Stimulated activated CD4-positive, alpha-beta T cell treated with anti-CD3 and anti-CD28 coated beads, Interleukin-15, amount 100 ng/mL, for 24 hours (primary cell): ENCODE results near the gene TREML2.

ENCODE experiments used
- DNase-seq: peaks from one replicate; pipeline ENCODE4 v3.0.0-alpha.2; 2020

Gene TREML2

DNA sequence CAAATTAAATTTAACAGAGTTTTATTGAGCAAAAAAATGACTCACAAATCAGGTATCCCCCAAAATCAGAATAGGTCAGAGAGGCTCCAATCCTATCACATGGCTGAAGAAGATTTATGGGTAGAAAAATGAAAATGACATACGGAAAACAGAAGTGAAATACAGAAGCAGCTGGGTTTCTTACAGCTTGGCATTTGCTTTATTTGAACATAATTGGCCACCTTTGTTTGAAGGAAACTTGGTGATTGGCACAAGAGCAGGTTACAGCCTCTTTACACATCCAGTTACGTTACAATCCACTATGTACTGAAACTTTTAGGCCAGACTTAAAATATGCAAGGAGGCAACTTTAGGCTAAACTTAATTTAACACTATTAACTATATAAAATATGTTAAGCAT, 26.3 kb downstream of the TREML2 start:
- DNase-seq, result no peak

DNA sequence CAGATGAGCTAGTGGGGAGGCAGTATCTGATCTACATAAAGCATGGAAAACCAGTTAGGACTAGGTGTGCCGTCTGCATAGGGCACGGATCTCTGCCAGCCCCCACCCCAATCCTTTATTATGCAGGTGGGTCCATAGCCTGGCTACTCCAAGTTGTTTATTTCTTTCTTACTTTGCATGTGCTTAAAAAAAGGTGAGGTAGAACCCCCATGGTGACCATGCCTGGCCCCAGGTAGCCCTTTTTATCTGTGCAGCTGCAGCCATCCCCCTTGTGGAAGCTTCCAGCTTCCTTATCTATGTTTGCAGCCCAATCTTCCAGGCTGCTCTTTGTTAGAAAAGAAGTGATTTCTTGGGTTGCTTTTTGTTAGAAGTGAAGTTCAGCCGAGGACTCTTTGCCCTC, 29.0 kb downstream of the TREML2 start:
- no peak for DNase-seq

DNA sequence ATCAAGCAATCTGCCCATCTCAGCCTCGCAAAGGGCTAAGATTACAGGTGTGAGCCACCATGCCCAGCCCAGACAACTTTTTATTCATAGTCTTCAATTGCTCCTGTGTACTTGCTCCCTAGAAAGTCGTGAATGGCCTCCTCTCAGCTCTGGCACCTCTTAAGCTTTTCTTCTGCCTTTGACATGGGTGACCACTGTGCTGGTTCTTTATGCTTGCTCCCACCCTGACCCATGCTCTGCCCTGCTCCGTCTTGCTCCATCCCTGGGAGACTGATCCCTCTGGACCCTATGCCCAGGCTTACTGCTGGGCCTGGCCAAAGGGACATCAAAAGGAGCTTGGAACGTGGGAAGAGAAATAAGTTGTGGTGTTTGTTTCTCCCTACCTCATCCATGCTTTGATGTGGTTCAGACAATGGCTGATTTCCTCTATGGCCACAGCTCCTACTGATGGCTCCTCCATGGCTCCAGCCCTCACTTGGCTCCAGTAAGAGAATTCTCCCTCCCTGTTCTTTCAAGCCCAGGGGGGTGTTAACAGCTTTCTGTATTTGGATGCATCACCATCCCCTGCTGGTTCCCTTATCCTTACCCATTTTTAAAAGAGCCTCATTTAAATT, 30.3 kb downstream of the TREML2 start:
- no peak for DNase-seq

DNA sequence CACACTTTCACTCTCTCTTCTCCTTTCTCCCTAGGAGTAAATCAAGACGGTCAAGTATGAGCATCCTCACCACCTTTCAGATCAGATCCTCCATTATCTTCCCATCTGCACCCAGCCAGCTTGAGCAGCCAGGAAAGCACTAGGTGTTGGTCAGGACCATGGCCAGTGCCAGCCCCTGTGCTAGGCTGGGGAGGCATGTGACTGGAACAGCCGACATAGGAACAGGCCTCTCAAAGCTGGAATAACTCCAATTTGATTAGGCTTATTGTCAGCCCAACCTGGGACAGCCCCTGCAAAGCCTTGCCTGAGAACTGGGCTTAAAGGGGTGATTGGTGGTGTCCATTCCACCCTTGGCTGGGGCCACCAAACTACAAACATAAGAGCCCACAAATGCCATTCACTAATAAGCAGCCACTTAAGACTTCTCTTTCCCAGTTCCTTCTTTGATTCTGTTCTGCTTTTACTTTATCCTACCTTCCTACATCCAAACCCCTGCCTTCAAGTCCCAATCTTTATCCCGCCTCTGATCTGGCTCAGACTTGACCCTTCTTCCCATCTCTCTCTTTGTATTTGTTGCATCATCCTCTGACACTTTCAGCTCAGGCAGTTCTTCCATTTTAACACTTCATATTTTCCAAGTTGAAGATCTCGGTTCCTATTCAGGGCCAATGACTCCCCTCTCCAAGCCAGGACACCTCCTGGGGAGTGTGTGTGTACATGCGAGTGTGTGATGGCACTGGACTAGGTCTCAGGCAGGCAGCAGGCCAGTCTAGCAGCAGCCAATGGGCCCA, 33.6 kb downstream of the TREML2 start:
- DNase-seq, result no peak

DNA sequence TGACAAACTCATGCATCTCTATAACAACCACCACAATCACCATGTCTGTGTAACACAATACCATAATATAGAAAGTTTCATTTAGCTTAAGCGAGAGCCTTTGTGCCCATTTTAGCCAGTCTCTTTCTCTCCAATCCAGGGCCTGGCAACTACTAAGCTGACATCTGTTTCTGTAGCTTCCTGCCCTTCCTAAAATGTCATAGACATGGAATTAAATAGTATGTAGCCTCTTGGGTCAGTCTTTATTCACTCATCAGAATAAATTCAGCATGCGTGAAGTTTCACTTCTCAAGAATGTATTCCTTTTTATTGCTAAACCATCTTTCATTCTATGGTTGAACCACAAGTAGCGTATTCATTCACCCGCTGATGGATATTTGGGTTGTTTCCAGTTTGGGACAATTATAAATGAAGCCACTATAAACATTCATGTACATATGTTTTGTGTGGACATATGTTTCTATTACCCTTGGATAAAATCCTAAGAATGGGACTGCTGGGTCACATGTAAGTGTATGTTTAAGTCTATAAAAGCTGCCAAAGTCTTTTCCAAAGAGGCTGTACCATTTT, 36.3 kb downstream of the TREML2 start:
- no peak for DNase-seq

DNA sequence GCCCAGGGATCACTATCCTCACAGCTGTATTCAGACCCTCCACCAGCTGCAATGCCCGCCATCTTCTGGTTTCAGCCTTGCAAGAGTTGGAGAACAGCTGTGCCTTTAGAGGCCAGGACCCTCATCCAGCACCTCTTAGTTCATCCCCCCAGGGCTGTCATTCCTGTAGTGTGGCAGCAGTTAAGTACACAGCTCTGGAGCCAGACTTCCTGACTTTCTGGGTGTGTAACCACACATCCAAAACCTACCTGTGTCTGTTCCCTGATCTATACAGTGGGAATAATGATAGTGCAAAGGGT, 37.6 kb downstream of the TREML2 start:
- no peak for DNase-seq

DNA sequence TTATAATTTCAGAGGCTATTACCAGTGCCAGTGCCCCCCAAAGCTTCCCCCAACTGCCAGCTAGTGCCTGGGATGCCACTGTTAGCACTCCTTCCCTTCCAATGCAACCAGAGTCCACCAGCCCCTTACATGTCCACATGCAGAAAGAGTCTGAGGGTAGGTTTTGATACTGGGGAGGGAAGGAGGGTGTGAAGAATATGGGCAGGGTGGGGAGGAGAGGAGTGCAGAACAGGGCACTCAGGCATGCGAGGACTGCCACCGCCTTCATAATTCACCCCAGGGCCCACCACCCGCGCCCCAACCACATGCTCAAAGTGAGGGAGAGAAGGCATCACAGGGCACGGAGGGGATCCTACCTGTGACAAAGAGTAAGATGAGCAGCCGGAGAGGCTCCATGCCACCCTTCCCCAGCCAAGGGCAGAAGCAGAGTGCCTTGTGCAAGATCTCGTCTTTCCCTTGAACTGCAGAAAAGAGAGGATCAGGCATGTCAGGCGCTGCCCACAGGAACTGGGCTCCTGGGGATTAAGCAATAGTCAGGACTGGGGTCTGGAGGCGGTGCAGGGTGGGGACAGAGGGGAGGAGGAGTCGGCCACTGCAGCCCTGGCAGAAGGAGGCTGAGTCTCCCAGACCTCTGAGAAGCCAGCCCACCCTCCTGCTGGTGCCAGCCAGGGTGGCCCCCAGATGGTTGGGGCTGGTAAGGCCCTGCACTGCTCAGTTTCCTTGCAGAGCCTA, 38.1 kb downstream of the TREML2 start, which contains the start of gene TREM2:
TSS of gene TREM2 (minus strand) at position 430 of the 732 bp plus-strand sequence. CDS start at position 396, 34 bp downstream.
- no peak for DNase-seq

DNA sequence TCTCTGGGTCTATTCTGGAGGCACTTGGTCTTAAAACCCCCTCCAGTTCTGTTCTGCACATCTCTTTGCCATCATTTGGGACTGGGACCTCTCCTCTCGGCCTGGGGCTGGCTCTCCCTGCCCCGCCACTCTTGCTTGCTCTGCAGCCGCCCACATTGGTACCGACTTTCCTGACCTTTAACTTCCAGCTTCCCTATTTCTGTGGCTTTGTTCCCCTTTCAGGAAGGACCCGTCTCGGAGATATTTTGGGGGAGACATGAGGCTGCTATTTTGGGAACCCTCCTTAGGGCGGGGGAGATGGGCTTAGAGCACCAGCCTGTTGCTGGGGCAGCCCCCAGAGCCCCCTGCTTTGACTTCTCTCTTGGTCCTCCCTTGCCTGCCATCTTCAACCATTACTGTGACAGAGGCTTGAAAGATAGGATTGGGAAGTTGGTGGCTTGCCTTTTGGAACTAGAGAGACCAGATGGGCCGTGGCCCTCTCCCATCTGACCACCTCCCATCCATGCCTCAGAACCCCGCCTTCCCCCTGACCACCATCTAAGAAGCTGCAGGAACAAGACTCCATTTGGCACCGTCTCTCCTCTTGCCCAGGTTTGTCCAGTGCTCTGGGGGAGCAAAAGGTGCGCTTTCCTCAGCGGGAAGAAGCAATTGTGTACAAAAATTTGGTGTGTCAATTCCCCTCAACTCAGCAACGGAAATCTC, 38.9 kb downstream of the TREML2 start:
- DNase-seq, result no peak

DNA sequence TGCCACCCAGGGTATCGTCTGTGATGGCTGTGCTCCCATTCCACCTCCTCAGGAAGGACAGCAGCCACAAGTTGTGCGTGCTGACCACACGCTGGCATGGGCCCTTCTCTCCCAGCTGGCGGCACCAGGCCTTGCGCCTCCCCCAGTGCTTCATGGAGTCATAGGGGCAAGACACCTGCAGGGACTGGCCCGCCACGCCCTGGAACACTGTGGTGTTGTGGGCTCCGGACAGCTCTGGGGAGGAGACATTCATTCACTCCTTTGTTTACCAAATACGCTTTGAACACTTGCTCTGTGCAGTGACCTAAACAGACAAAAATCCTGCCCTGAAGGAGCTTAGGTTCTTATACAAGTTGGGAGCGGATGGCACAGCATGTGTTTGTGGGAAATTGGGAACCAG, 39.6 kb downstream of the TREML2 start:
- no peak for DNase-seq

DNA sequence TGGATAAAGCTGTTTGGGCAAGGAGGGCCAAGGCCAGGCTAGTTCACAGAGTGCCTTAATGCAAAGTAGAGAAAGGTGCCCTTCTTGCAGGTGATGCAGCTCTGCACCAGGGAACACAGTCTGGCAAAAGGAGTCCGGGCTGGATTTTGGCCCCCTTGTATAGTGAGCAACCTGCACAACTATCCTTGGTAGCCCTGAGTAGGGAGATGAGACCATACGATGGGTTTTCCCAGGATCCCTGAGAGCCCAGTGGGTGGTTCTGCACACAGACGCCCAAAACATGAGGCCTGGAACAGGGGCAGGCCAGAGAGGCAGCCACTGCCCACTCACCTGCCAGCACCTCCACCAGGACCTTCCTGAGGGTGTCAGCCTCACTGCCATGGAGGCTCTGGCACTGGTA, 40.0 kb downstream of the TREML2 start:
- DNase-seq, result no peak

DNA sequence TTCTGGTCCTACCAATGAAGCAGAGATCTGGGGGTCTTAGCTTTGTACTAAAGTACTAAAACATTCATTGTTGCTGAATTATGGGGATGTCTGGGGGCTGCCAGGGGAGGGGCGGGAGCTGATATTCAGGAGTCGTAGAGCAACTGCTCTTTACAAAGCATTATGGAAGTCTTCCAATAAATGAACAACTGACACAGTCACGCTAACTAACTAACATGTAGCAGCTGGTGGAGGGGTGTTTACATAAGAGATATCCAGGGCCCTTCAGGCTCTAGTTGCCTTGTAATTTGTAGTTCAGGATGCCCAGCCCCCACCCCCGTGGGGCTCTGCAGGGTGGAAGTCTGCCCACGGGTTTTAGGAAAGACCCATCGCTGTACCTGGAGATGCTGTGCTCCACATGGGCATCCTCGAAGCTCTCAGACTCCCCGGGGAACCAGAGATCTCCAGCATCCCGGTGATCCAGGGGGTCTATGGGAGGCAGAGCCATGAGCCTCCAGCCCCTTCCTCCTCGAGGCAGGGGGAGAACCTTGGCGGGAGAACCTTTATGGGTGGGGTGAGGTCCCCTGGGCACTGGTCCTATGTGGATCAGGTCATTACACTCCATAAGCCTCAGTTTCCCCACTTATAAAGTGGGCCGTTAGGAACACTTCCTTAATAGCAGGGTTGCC, 41.4 kb downstream of the TREML2 start:
- DNase-seq, result no peak

DNA sequence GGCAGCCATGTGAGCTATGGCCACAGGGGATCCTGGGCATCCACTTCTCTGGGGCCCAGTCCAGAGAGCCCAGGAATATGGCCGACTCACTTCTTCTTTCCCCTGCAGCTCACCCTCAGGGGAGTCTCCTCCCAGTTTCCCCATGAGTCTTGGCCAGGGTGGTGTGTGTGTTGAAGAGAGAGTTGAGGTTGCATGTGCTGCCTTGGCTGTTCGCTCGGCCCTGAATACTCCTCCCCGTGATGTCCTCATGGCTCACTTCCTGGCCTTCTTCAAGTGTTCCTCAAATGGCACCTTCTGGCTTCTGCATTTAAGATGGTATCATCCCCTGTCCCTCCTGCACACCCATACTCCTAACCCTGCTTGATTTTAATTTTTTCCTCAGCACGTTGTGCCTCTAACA, 43.6 kb downstream of the TREML2 start:
- DNase-seq, result no peak

DNA sequence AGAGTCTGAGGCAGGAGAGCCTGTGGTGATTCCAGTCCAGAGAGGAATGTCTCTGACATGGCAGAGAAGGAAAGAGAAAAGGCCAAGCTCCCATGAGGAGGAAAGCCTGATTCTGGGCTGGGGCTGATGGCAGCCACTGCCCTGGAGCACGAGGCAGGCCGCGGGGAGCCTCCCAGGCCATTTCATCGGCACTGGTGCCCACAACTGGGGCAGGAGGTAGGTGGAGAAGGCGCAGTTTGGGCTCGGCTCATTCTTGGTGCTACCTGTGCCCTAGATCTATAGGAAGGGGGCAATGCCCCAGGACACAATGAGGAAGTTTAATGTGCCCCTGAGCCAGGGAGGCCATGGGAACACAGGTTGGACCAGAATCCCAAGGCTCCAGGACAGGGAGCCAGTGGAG, 44.2 kb downstream of the TREML2 start:
- DNase-seq, result no peak

DNA sequence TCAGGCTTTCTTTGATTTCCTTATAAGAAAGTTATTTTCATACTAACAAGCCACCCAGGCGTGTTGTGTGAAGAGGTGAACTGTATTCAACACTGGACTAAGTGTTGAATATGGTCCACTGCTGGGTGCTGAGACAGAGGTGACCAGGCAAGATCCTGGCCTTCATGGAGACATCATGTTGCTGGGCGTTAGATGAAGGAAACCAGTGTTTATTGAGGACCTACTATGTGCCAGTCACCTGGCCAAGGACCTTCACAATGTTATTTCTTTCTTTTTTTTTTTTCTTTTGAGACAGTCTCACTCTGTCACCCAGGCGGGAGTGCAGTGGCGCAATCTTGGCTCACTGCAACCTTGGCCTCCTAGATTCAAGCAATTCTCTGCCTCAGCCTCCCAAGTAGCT, 44.9 kb downstream of the TREML2 start:
- no peak for DNase-seq

DNA sequence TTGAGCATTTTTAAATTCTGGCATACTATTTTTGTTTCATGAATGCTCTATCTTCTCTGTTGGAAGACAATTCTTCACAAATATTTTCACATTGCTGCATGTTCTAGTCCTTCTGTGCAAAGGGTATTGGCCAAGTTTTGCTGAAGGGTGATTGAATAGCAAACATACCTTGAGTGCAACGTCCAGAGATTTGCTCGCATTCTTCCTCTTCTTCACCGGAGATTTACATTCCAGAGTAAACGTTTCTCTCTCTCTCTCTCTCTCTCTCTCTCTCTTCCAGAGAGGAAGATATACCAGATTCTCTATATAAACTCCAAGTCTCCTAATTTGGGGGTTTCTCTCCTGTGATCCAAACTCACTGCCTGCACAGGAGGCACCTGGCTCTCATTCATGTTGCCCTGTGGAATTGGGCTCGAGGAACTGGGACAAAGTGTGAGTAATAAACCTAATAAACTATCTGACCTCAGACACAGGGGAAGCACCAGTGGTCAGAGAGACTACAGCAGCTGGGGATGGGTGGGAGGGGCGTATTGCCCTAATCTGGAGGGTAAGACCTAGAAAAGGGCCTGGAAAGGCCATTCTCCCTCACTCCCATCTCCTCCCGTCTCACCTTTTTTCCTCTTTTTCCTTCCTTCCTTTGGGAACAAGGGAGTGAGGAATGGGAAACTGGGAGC, 45.7 kb downstream of the TREML2 start:
- no peak for DNase-seq

DNA sequence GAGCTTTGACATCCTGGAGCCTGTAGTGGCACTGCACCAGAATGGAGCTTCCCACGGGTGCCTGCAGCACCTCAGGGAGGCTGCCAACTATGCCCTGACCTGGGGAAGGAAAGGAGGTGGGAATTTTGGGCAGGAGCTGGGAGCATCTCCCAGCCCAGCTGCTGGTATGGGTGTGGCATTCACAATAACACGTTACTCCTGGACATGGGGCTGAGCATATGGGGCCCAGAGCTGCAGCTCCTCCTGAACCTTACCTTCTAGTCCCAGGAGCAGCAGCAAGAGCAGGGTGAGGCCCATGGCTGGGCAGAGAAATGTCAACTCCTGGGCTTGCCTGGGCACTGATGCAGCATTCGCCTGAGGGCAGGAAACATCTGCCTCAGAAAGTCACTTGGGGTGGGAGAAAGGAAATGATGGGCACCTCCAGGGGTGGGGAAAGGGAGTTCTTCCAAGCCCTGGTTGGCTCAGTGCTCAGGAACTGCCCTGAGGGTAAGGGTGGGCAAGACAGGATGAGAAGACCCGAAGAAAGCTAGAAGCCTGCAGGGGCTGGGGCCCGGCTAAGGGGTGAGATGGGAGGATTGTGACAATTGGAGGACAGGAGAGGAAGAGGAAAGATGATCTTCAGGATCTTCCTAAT, 46.8 kb downstream of the TREML2 start, which contains the start of gene TREML1:
TSS of gene TREML1 (minus strand) at position 356 of the 634 bp plus-strand sequence. CDS start at position 297, 59 bp downstream.
- DNase-seq, result no peak

DNA sequence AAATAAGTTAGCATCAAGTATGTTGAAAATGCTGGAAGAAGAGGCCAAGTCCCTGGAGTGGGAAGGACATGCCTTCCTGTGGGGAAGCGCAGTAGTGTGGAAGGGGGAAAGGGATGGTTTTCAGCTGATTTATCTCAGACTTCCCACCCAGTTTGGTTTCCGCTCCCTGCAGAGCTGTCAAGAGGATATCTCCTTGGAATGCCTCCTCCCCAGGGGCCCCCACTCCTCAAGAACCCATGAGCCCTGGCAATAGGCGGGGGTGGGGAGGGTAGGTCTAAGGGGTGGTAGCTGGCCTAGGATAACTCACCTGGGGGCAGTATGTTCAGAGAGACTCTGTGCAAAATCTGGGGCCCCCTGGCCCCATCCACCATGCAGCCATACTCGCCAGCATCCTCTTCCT, 47.5 kb downstream of the TREML2 start:
- no peak for DNase-seq

DNA sequence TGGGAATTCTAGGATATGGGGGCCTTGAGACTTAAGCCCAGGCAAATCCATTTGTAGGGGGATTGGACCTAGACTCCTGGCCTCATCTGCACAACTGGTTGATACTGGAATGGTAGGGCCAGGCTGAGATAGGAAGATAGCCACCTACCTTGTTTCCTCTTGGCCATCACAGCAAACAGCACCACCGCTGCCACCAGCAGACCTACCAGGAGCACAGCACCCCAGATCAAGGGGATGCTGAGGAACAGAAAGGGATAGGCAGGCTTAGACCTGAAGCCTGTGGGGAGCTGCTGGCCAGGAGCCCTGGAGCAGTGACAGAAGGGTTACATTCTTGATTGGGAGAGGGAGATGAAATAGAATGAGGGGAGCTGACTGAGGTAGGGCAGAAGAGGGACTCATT, 50.3 kb downstream of the TREML2 start:
- DNase-seq, result no peak

DNA sequence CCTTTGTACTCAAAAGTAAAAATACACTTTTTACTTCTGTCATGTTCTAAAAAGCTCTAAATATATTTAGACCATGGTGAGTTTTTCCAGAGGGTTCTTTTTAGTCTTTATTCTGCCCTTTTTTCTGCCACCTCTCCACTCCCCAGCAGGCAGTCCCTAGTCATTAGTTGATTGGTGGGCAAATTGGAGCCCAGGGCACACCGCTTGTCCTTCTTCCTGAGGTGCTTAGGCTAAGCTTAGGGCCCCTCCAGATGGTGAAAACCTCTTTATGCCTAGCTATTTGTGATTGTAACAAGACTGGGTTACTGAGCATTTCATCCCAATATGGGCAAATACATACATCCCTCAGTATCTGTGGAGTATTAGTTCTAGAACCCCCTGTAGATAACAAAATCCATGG, 53.0 kb downstream of the TREML2 start:
- DNase-seq, result no peak
